ENCODE data around the gene RUNX1. TPM values are rescaled to one million over a fixed set of nuclear protein-coding genes. Genes with fewer than 3 reads are reported as not detected.

The RUNX1 gene
- total RNA-seq, 1 donor = 40.9 TPM

DNA sequence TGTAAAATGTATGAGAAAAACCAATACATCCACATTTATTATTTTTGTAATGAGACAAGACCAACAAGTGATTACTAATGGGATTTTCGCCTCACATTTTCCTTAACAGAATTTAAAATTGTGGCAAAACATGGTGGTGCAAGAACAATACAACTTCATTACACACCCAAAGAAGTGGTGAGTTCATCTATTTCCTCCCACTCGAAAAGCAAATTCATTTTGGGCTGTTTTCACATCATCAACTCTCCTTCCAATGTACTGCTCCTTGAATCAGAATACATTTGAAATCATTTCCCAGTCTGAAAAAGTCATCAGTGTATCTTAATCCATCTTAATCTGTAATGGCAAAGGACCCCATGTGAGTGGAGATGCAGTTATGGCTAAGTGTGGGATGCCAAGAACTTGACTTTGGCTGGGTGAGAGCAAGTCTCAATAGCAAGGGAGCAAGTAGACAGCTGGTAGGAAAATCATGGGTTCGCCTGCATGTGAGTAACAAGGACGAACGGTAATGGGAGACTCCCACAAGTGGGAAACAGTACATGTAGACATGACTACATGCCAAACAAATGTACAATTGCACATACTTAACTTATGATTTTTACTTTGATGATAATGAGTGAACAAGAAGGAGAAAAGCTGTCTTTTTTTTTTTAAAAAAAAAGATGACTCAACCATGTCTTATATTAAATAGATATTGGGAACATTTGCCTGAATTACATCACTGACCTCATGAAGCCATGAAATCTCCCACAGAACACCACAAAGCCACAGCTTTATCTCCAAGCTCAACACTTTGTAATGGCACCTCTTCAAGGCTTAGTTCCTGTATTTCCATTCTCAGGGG lies 46.0 kb downstream of the RUNX1 start:
- Histone ChIP-seq H3K27ac (ENCODE audit: low read depth, low read length) (peak overlapping the region; percentile 52), H3K79me2 (ENCODE audit: insufficient read depth, low read length) (peaks cover 10% of the 10 kb centered on the region), H3K4me1 (ENCODE audit: insufficient read depth, low read length) (peaks cover 17% of the 10 kb centered on the region), H3K9me3 (ENCODE audit: low read depth, low read length) (no peaks in the 10 kb centered on the region), H3K4me3 (ENCODE audit: insufficient read depth, low read length) (no peak overlapping the region), H3K27me3 (ENCODE audit: insufficient read depth, low read length) (no peaks in the 10 kb centered on the region), H2AFZ (ENCODE audit: low read length) (no peak overlapping the region), H3K36me3 (ENCODE audit: insufficient read depth, low read length) (no peaks in the 10 kb centered on the region), H3K4me2 (ENCODE audit: insufficient read depth, low read length) (peak overlapping the region; percentile 14), H4K20me1 (ENCODE audit: insufficient read depth, low read length) (peaks cover 6% of the 10 kb centered on the region)
- DNase-seq (ENCODE audit: insufficient read length, low spot score, missing footprints) = peak; percentile 84
- TF ChIP-seq, protein P1, sequence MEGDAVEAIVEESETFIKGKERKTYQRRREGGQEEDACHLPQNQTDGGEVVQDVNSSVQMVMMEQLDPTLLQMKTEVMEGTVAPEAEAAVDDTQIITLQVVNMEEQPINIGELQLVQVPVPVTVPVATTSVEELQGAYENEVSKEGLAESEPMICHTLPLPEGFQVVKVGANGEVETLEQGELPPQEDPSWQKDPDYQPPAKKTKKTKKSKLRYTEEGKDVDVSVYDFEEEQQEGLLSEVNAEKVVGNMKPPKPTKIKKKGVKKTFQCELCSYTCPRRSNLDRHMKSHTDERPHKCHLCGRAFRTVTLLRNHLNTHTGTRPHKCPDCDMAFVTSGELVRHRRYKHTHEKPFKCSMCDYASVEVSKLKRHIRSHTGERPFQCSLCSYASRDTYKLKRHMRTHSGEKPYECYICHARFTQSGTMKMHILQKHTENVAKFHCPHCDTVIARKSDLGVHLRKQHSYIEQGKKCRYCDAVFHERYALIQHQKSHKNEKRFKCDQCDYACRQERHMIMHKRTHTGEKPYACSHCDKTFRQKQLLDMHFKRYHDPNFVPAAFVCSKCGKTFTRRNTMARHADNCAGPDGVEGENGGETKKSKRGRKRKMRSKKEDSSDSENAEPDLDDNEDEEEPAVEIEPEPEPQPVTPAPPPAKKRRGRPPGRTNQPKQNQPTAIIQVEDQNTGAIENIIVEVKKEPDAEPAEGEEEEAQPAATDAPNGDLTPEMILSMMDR (IDR thresholded peaks at IDR 0.05; ENCODE audit: extremely low read depth, low read depth, low read length) = no peak

DNA sequence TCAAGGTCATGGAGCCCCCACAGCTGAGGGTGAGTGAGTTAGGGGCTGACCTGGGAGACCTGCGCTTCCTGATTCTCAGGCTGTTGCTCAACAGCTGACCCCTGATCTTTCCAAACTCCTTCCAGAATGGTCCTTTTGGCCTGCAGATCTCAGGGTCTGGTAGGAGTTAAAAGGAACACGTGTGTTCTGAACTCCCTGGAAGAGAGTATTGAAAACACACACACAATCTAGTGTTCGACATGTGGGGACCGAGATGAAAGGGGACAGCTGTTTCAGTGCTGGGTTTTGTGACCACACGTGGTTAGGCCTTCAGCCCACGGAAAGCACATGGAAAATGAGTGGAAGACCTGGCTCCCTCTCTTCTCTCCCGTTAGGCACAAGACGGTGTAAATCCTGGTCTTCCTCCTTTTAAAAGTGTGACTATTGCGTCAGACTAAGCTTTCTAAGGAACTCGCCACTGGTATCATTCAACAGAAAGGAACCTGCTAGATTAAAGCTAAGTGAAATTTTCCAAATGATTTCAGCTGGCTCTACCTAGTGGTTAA lies 49.6 kb downstream of the RUNX1 start:
- Histone ChIP-seq H3K79me2 (ENCODE audit: insufficient read depth, low read length) (peaks cover 13% of the 10 kb centered on the region), H3K9me3 (ENCODE audit: low read depth, low read length) (no peaks in the 10 kb centered on the region), H3K27ac (ENCODE audit: low read depth, low read length) (no peak overlapping the region), H3K4me1 (ENCODE audit: insufficient read depth, low read length) (peaks cover 38% of the 10 kb centered on the region), H3K4me3 (ENCODE audit: insufficient read depth, low read length) (no peak overlapping the region), H3K4me2 (ENCODE audit: insufficient read depth, low read length) (no peak overlapping the region), H4K20me1 (ENCODE audit: insufficient read depth, low read length) (no peaks in the 10 kb centered on the region), H2AFZ (ENCODE audit: low read length) (no peak overlapping the region), H3K36me3 (ENCODE audit: insufficient read depth, low read length) (no peaks in the 10 kb centered on the region), H3K27me3 (ENCODE audit: insufficient read depth, low read length) (no peaks in the 10 kb centered on the region)
- TF ChIP-seq, protein P1 (IDR thresholded peaks at IDR 0.05; ENCODE audit: extremely low read depth, low read depth, low read length) = no peak
- DNase-seq (ENCODE audit: insufficient read length, low spot score, missing footprints) = no peak

DNA sequence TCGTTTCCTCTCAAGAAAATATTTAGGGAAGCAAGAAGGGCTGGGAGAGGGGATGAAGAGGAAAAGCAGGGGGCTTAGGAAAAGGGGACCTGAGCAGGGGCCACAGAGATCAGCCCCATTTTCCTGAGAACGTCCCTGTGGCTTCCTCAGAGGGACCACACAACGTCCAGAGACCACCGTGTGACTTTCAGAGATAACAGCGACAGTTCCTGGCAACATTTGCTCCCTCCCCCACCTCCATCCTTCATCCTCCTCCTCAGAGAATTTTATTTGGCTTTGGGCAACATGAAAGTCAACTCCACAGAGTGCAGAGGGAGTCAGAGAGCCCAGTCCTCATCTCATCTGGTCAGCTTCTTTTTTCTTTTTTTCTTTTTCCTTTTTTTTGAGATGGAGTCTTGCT lies 50.9 kb downstream of the RUNX1 start:
- H3K79me2 ChIP-seq (ENCODE audit: insufficient read depth, low read length) = peaks cover 13% of the 10 kb centered on the region
- no peak overlapping the region for H3K27ac ChIP-seq (ENCODE audit: low read depth, low read length)
- H3K4me2 ChIP-seq (ENCODE audit: insufficient read depth, low read length) = no peak overlapping the region
- H3K36me3 ChIP-seq (ENCODE audit: insufficient read depth, low read length) = no peaks in the 10 kb centered on the region
- no peaks in the 10 kb centered on the region for H3K27me3 ChIP-seq (ENCODE audit: insufficient read depth, low read length)
- no peaks in the 10 kb centered on the region for H4K20me1 ChIP-seq (ENCODE audit: insufficient read depth, low read length)
- H3K4me1 ChIP-seq (ENCODE audit: insufficient read depth, low read length) = peaks cover 32% of the 10 kb centered on the region
- H3K9me3 ChIP-seq (ENCODE audit: low read depth, low read length) = no peaks in the 10 kb centered on the region
- TF ChIP-seq, protein P1 (IDR thresholded peaks at IDR 0.05; ENCODE audit: extremely low read depth, low read depth, low read length) = no peak
- H2AFZ ChIP-seq (ENCODE audit: low read length) = no peak overlapping the region
- no peak overlapping the region for H3K4me3 ChIP-seq (ENCODE audit: insufficient read depth, low read length)
- no peak for DNase-seq (ENCODE audit: insufficient read length, low spot score, missing footprints)

DNA sequence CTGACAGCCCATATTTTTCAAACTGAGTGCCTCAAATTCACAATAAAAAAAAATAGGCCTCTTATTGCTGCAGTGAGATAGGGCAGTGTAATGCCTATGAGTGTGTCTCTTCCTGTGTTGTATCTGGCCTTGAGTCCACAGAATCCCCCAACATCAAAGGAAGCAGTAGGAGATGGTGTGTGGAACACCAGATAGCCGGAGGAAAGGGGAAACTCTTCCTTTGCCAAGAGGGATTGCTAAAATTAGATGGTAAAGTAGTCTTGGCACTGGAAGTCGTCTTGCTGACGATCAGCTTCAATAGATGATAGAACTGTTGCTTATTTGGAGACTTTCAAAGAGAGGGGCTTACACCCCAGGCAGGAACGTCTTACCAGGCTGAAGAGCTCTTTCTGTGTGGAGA lies 51.8 kb downstream of the RUNX1 start:
- Histone ChIP-seq H3K27ac (ENCODE audit: low read depth, low read length) (peak overlapping the region; percentile 67), H3K9me3 (ENCODE audit: low read depth, low read length) (no peaks in the 10 kb centered on the region), H3K27me3 (ENCODE audit: insufficient read depth, low read length) (no peaks in the 10 kb centered on the region), H3K4me1 (ENCODE audit: insufficient read depth, low read length) (peaks cover 32% of the 10 kb centered on the region), H3K4me3 (ENCODE audit: insufficient read depth, low read length) (no peak overlapping the region), H4K20me1 (ENCODE audit: insufficient read depth, low read length) (no peaks in the 10 kb centered on the region), H3K4me2 (ENCODE audit: insufficient read depth, low read length) (peak overlapping the region; percentile 34), H3K79me2 (ENCODE audit: insufficient read depth, low read length) (peaks cover 13% of the 10 kb centered on the region), H2AFZ (ENCODE audit: low read length) (no peak overlapping the region), H3K36me3 (ENCODE audit: insufficient read depth, low read length) (no peaks in the 10 kb centered on the region)
- DNase-seq (ENCODE audit: insufficient read length, low spot score, missing footprints) = no peak
- TF ChIP-seq, protein P1 (IDR thresholded peaks at IDR 0.05; ENCODE audit: extremely low read depth, low read depth, low read length) = no peak

All from osteoblast (primary cell).